ENCODE measurements around the gene IPO4. TPM values are rescaled to one million over a fixed set of nuclear protein-coding genes. Genes with fewer than 3 reads are reported as not detected.
"Not testable (repeated sequence)": the region's sequence is repeated elsewhere in the genome, so short reads cannot be mapped to it uniquely, and the experiment has no call there.

The IPO4 gene
- total RNA-seq, 2 donors from 2014 or later: 19.9 to 64.6 TPM

DNA sequence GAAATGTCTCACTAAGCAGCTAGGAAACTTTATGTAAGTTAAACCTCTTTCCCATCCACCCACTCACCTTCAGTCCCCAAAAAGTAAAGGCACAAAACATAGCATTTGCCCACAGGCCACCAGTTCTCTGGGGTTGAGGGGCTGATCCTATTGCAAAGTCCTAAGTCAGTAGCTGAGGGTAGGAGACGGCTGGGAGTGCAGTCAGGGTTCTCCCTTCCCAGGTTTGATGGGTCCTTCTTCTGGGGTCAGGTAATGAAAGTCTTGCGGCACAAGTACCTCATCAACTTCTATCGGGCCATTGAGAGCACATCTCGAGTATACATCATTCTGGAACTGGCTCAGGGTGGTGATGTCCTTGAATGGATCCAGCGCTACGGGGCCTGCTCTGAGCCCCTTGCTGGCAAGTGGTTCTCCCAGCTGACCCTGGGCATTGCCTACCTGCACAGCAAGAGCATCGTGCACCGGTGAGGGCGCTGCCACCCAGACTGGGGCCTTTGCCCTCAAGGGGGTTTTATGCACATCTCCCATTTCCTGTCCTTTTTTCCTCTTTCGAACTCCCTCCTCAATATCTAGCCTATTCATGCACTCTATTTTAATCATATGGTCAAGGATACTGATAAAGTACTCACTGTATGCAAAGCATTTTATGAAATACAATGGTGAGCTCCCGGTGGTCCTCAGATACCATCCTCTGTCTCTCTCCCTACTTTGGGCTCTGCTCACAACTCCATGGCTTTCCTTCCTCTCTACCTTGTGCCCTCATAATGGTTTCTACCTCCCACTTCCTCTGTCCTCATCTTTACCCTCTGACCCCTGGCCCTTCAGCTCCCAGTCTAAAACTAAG lies 17.9 kb upstream of the IPO4 start:
- Histone ChIP-seq H3K36me3 (peaks cover 44% of the 10 kb centered on the region), H3K4me1 (ENCODE audit: control insufficient read depth in 1 of 2, low read depth in 2 of 2) (peaks cover 0 to under 1% of the 10 kb centered on the region in 2 donors), H3K4me3 (no peak overlapping the region), H3K27me3 (replicated peaks; ENCODE audit: insufficient read depth) (no peaks in the 10 kb centered on the region), H3K27ac (no peak overlapping the region), H3K9me3 (no peaks in the 10 kb centered on the region)
- TF ChIP-seq, protein P1, sequence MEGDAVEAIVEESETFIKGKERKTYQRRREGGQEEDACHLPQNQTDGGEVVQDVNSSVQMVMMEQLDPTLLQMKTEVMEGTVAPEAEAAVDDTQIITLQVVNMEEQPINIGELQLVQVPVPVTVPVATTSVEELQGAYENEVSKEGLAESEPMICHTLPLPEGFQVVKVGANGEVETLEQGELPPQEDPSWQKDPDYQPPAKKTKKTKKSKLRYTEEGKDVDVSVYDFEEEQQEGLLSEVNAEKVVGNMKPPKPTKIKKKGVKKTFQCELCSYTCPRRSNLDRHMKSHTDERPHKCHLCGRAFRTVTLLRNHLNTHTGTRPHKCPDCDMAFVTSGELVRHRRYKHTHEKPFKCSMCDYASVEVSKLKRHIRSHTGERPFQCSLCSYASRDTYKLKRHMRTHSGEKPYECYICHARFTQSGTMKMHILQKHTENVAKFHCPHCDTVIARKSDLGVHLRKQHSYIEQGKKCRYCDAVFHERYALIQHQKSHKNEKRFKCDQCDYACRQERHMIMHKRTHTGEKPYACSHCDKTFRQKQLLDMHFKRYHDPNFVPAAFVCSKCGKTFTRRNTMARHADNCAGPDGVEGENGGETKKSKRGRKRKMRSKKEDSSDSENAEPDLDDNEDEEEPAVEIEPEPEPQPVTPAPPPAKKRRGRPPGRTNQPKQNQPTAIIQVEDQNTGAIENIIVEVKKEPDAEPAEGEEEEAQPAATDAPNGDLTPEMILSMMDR (IDR thresholded peaks at IDR 0.05): no peak
- DNase-seq (ENCODE audit: low spot score) (no peak), ATAC-seq (ENCODE audit: insufficient number of reproducible peaks, low FRiP score, low read depth) (no peak)

- ATAC-seq (ENCODE audit: insufficient number of reproducible peaks, low FRiP score, low read depth) (no peak), DNase-seq (ENCODE audit: low spot score) (no peak)
- Histone ChIP-seq H3K27me3 (replicated peaks; ENCODE audit: insufficient read depth) (no peaks in the 10 kb centered on the region), H3K4me3 (no peak overlapping the region), H3K27ac (no peak overlapping the region), H3K9me3 (no peaks in the 10 kb centered on the region), H3K4me1 (ENCODE audit: control insufficient read depth in 1 of 2, low read depth in 2 of 2) (no peaks in the 10 kb centered on the region), H3K36me3 (peaks cover 44% of the 10 kb centered on the region)
- TF ChIP-seq, protein P1 (IDR thresholded peaks at IDR 0.05): no peak
Measured at GRCh38 chr14:24204163-24205146, 15.8 kb upstream of the IPO4 start.

- DNase-seq (ENCODE audit: low spot score); H3K27me3 ChIP-seq (replicated peaks; ENCODE audit: insufficient read depth); H3K4me3 ChIP-seq; H3K9me3 ChIP-seq; H3K27ac ChIP-seq; H3K4me1 ChIP-seq (ENCODE audit: control insufficient read depth in 1 of 2, low read depth in 2 of 2); ATAC-seq (ENCODE audit: insufficient number of reproducible peaks, low FRiP score, low read depth): not testable (repeated sequence)
- peaks cover 38% of the 10 kb centered on the region for H3K36me3 ChIP-seq
Measured at GRCh38 chr14:24203249-24203886, 14.8 kb upstream of the IPO4 start.

DNA sequence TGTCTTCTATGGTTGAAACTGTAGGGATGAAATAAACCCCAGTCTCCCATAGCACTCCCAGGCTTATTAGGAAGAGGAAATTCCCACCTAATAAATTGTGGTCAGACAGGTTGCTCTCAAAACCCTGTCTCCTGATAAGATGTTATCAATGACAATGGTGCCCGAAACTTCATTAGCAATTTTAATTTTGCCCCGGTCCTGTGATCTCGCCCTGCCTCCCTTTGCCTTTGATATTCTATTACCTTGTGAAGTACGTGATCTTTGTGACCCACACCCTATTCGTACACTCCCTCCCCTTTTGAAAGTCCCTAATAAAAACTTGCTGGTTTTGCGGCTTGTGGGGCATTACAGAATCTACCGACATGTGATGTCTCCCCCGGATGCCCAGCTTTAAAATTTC lies 13.9 kb upstream of the IPO4 start:
- H3K4me3 ChIP-seq; H3K27ac ChIP-seq; DNase-seq (ENCODE audit: low spot score); ATAC-seq (ENCODE audit: insufficient number of reproducible peaks, low FRiP score, low read depth); H3K27me3 ChIP-seq (replicated peaks; ENCODE audit: insufficient read depth); H3K4me1 ChIP-seq (ENCODE audit: control insufficient read depth in 1 of 2, low read depth in 2 of 2); H3K9me3 ChIP-seq: not testable (repeated sequence)
- H3K36me3 ChIP-seq: peaks cover 31% of the 10 kb centered on the region

- Histone ChIP-seq H3K4me3 (no peak overlapping the region), H3K27me3 (replicated peaks; ENCODE audit: insufficient read depth) (no peaks in the 10 kb centered on the region), H3K9me3 (no peaks in the 10 kb centered on the region), H3K27ac (no peak overlapping the region), H3K4me1 (ENCODE audit: control insufficient read depth in 1 of 2, low read depth in 2 of 2) (peaks cover 11 to 25% of the 10 kb centered on the region in 2 donors), H3K36me3 (peaks cover 15% of the 10 kb centered on the region)
- TF ChIP-seq, protein P1 (IDR thresholded peaks at IDR 0.05): no peak
- DNase-seq (ENCODE audit: low spot score) (no peak), ATAC-seq (ENCODE audit: insufficient number of reproducible peaks, low FRiP score, low read depth) (no peak)
Measured at GRCh38 chr14:24198814-24199524, 10.4 kb upstream of the IPO4 start.

All from thoracic aorta (tissue), 2 donors.